Measurements from ENCODE around the gene EPB41L4A. TPM values are rescaled to one million over a fixed set of nuclear protein-coding genes. Genes with fewer than 3 reads are reported as not detected.
A peak's percentile ranks its signal among the peaks of the same experiment; 100 is the strongest.

Gene EPB41L4A
- total RNA-seq, 1 experiment from 2014 or later = 0.53 TPM

- Histone ChIP-seq H3K9me3 (no peaks in the 10 kb centered on the region; the same call in 1 of the 2 replicates), H3K27me3 (no peaks in the 10 kb centered on the region), H3K4me3 (no peak overlapping the region), H3K36me3 (no peaks in the 10 kb centered on the region)
- DNase-seq = no peak
These were observed 264.0 kb downstream of the EPB41L4A start for GRCh38 chr5:112154940-112155686.

- Histone ChIP-seq H3K27me3 (no peaks in the 10 kb centered on the region), H3K4me3 (no peak overlapping the region)
- no peak for DNase-seq
These were observed 269.4 kb downstream of the EPB41L4A start for GRCh38 chr5:112149727-112150126.

GRCh38 chr5:112146323-112147226 is 272.5 kb downstream of the EPB41L4A start:
- H3K4me3 ChIP-seq = no peak overlapping the region
- peak; percentile 47 for DNase-seq
- H3K36me3 ChIP-seq = no peaks in the 10 kb centered on the region
- H3K9me3 ChIP-seq = no peaks in the 10 kb centered on the region; the same call in 1 of the 2 replicates
- no peaks in the 10 kb centered on the region for H3K27me3 ChIP-seq

More at GRCh38 chr5:112149727-112150126, 269.4 kb downstream of the EPB41L4A start:
- Histone ChIP-seq H3K36me3 (no peaks in the 10 kb centered on the region), H3K9me3 (no peaks in the 10 kb centered on the region; the same call in 1 of the 2 replicates)

GRCh38 chr5:112143690-112144089 is 275.4 kb downstream of the EPB41L4A start:
- peak; percentile 68 for DNase-seq
- no peaks in the 10 kb centered on the region for H3K9me3 ChIP-seq

GRCh38 chr5:112142769-112143270 is 276.3 kb downstream of the EPB41L4A start:
- no peaks in the 10 kb centered on the region for H3K9me3 ChIP-seq
- no peaks in the 10 kb centered on the region for H3K36me3 ChIP-seq
- peak; percentile 80 for DNase-seq
- H3K4me3 ChIP-seq = no peak overlapping the region
- no peaks in the 10 kb centered on the region for H3K27me3 ChIP-seq

More at GRCh38 chr5:112143690-112144089, 275.4 kb downstream of the EPB41L4A start:
- Histone ChIP-seq H3K4me3 (no peak overlapping the region), H3K27me3 (no peaks in the 10 kb centered on the region), H3K36me3 (no peaks in the 10 kb centered on the region)

- Histone ChIP-seq H3K9me3 (no peaks in the 10 kb centered on the region), H3K36me3 (no peaks in the 10 kb centered on the region), H3K4me3 (no peak overlapping the region), H3K27me3 (no peaks in the 10 kb centered on the region)
- DNase-seq = no peak
These were observed 277.5 kb downstream of the EPB41L4A start for GRCh38 chr5:112141582-112141981.

GRCh38 chr5:112138526-112138925 is 280.6 kb downstream of the EPB41L4A start:
- no peak for DNase-seq
- Histone ChIP-seq H3K9me3 (no peaks in the 10 kb centered on the region), H3K27me3 (no peaks in the 10 kb centered on the region), H3K4me3 (no peak overlapping the region), H3K36me3 (no peaks in the 10 kb centered on the region)

- no peak overlapping the region for H3K4me3 ChIP-seq
- H3K9me3 ChIP-seq = no peaks in the 10 kb centered on the region; the same call in 1 of the 2 replicates
- H3K36me3 ChIP-seq = no peaks in the 10 kb centered on the region
- no peak for DNase-seq
- no peaks in the 10 kb centered on the region for H3K27me3 ChIP-seq
These were observed 282.3 kb downstream of the EPB41L4A start for GRCh38 chr5:112136773-112137172.

GRCh38 chr5:112127861-112128260 is 291.2 kb downstream of the EPB41L4A start:
- no peaks in the 10 kb centered on the region for H3K27me3 ChIP-seq

GRCh38 chr5:112126982-112127381 is 292.1 kb downstream of the EPB41L4A start:
- Histone ChIP-seq H3K27me3 (no peaks in the 10 kb centered on the region), H3K4me3 (no peak overlapping the region), H3K36me3 (no peaks in the 10 kb centered on the region), H3K9me3 (no peaks in the 10 kb centered on the region)
- DNase-seq = no peak

More at GRCh38 chr5:112127861-112128260, 291.2 kb downstream of the EPB41L4A start:
- no peak for DNase-seq
- no peaks in the 10 kb centered on the region; the same call in 1 of the 2 replicates for H3K9me3 ChIP-seq
- H3K4me3 ChIP-seq = no peak overlapping the region
- no peaks in the 10 kb centered on the region for H3K36me3 ChIP-seq

GRCh38 chr5:112125903-112126302 is 293.2 kb downstream of the EPB41L4A start:
- Histone ChIP-seq H3K36me3 (no peaks in the 10 kb centered on the region), H3K9me3 (0 out of 2 replicates have a peak, but pooled peaks cover 3% of the 10 kb centered on the region), H3K27me3 (no peaks in the 10 kb centered on the region), H3K4me3 (no peak overlapping the region)
- no peak for DNase-seq

- Histone ChIP-seq H3K4me3 (no peak overlapping the region), H3K9me3 (0 out of 2 replicates have a peak, but pooled peaks cover 3% of the 10 kb centered on the region), H3K36me3 (no peaks in the 10 kb centered on the region), H3K27me3 (no peaks in the 10 kb centered on the region)
- DNase-seq = no peak
These were observed 294.3 kb downstream of the EPB41L4A start for GRCh38 chr5:112124788-112125187.

- no peaks in the 10 kb centered on the region for H3K27me3 ChIP-seq
- H3K36me3 ChIP-seq = no peaks in the 10 kb centered on the region
- DNase-seq = no peak
- 0 out of 2 replicates have a peak, but pooled peaks cover 3% of the 10 kb centered on the region for H3K9me3 ChIP-seq
- H3K4me3 ChIP-seq = no peak overlapping the region
These were observed 296.0 kb downstream of the EPB41L4A start for GRCh38 chr5:112123086-112123485.

GRCh38 chr5:112122353-112122752 is 296.7 kb downstream of the EPB41L4A start:
- Histone ChIP-seq H3K36me3 (no peaks in the 10 kb centered on the region), H3K27me3 (no peaks in the 10 kb centered on the region), H3K4me3 (no peak overlapping the region), H3K9me3 (0 out of 2 replicates have a peak, but pooled peaks cover 3% of the 10 kb centered on the region)
- no peak for DNase-seq

- no peaks in the 10 kb centered on the region for H3K27me3 ChIP-seq
- no peak for DNase-seq
- H3K4me3 ChIP-seq = no peak overlapping the region
- H3K9me3 ChIP-seq = 0 out of 2 replicates have a peak, but pooled peaks cover 3% of the 10 kb centered on the region
- H3K36me3 ChIP-seq = no peaks in the 10 kb centered on the region
These were observed 297.8 kb downstream of the EPB41L4A start for GRCh38 chr5:112121258-112121657.

GRCh38 chr5:112119969-112120368 is 299.1 kb downstream of the EPB41L4A start:
- Histone ChIP-seq H3K27me3 (no peaks in the 10 kb centered on the region), H3K4me3 (no peak overlapping the region), H3K36me3 (no peaks in the 10 kb centered on the region), H3K9me3 (0 out of 2 replicates have a peak, but pooled peaks cover 3% of the 10 kb centered on the region)
- no peak for DNase-seq

GRCh38 chr5:112119508-112119907 is 299.6 kb downstream of the EPB41L4A start:
- no peaks in the 10 kb centered on the region for H3K36me3 ChIP-seq
- DNase-seq = no peak
- H3K27me3 ChIP-seq = no peaks in the 10 kb centered on the region
- 0 out of 2 replicates have a peak, but pooled peaks cover 3% of the 10 kb centered on the region for H3K9me3 ChIP-seq
- no peak overlapping the region for H3K4me3 ChIP-seq
